Lower leg skin (tissue), 3 donors: Measurements from ENCODE around the gene STX18.

Experiments used
- CTCF ChIP-seq, 3 donors: fragments of 450-650 bp; IDR thresholded peaks; one replicate each; pipeline ENCODE4 v1.5.1; 2016; ENCODE audit warnings: antibody characterized with exemption in 3 of 3, mild to moderate bottlenecking in 3 of 3, moderate library complexity in 2 of 3
- POLR2A ChIP-seq, 2 donors: fragments of 450-650 bp; IDR thresholded peaks; one replicate each; pipeline ENCODE4 v1.6.1; 2016 to 2017; ENCODE audit warnings: antibody characterized with exemption in 2 of 2, mild to moderate bottlenecking in 1 of 2, moderate library complexity in 1 of 2

GRCh38 chr4:4535590-4535989 is 6.3 kb downstream of the STX18 start:
- TF ChIP-seq POLR2A (IDR thresholded peaks at IDR 0.05) (no peak), CTCF (IDR thresholded peaks at IDR 0.05) (no peak)
